Astrocyte of the spinal cord (primary cell): ENCODE data around the gene DAB1.

Source experiments
- DNase-seq: peaks from one replicate; pipeline ENCODE4 v3.0.0; 2011; ENCODE audit warnings: low read depth, low spot score
- H3K4me3 ChIP-seq: 2 replicates; pipeline ENCODE4 v1.5.1; 2011; ENCODE audit warnings: low read depth, mild to moderate bottlenecking, low read length, moderate library complexity
- in situ Hi-C: cut with HindIII; loops from 2 replicates; pipeline ENCODE4 v1.10.0; 2017; ENCODE audit warnings: low sequenced_read_pairs
- TF ChIP-seq, protein P1 (sequence below): IDR thresholded peaks from 2 replicates; pipeline ENCODE4 v1.5.1; 2012; ENCODE audit warnings: low read depth, mild to moderate bottlenecking, low read length, inconsistent platforms

DAB1 gene

DNA sequence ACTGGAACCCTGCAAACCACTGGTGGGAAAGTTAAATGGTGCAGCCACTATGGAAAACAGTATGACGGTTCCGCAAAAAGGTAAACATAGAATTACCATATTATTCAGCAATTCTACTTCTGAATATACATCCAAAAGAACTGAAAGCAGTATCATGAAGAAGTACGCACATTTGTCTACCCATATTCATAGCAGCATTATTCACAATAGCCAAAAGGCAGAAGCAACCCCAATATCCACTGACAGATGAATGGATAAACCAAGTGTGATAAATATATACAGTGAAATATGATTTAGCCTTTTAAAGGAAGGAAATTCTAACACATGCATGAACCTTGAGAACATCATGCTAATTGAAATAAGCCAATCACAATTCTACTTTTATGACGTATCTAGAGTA, 39.6 kb downstream of the DAB1 start:
- no peak overlapping the region for H3K4me3 ChIP-seq
- TF ChIP-seq, protein P1, sequence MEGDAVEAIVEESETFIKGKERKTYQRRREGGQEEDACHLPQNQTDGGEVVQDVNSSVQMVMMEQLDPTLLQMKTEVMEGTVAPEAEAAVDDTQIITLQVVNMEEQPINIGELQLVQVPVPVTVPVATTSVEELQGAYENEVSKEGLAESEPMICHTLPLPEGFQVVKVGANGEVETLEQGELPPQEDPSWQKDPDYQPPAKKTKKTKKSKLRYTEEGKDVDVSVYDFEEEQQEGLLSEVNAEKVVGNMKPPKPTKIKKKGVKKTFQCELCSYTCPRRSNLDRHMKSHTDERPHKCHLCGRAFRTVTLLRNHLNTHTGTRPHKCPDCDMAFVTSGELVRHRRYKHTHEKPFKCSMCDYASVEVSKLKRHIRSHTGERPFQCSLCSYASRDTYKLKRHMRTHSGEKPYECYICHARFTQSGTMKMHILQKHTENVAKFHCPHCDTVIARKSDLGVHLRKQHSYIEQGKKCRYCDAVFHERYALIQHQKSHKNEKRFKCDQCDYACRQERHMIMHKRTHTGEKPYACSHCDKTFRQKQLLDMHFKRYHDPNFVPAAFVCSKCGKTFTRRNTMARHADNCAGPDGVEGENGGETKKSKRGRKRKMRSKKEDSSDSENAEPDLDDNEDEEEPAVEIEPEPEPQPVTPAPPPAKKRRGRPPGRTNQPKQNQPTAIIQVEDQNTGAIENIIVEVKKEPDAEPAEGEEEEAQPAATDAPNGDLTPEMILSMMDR = no peak
- in situ Hi-C loops = no loop called here
- DNase-seq = no peak

DNA sequence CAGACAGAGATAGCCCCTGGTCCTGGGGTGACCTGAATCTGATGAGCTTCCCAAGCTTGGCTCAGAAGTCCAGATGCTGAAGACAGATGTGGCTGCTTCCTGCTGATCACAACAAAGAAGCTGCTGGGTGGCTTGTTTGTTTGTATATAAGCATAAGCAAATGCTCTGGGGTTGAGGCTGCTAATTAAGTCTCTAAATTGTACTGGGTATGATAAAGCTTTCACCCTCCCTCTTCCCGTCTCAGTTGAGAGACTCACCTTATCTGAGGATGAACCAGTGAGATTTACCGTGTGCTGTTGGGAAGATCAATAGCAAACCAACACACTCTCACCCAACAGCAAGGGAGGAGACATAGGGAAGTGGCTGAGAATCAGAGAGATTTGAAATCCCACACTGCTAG, 42.0 kb downstream of the DAB1 start:
- DNase-seq = no peak
- no peak overlapping the region for H3K4me3 ChIP-seq
- TF ChIP-seq, protein P1 = no peak
- in situ Hi-C loops = no loop called here

DNA sequence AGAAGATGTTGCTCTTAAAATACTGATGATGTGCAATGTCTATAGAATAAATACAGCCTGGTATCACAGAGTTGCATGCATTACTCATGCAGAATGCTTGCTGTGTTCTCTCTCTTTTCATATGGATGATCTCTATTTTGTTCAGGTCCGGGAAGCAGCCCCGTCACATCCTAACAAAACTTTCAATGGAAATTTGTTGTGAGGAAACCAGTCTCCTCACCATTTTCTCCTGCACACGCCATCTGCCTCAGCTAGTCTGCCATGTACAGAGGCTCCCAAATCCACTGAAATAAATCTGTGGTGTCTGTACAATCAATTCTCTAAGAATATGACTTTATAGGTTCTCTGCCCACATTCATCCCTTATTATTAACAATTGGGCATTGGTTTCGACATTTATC, 42.4 kb downstream of the DAB1 start:
- no peak overlapping the region for H3K4me3 ChIP-seq
- no peak for DNase-seq
- in situ Hi-C loops = no loop called here
- TF ChIP-seq, protein P1 = no peak

DNA sequence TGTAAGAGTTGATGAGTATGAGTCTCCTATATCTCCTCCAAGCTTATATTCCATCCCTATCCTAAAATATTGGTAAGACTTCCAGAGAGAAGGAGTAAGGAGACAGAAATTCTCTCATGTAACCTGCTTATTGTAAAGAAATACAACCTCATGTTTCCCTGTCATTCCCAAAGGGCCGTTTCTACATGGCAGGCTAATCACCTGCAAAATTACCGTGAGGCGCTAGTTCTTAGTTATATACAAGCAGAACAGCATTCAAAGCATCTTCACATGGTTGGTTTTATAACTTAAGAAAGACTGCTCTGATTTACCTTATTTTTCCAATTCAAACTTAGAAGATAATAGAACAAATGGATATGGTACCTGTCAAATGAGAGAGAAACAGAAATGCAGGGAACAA, 42.9 kb downstream of the DAB1 start:
- no peak for DNase-seq
- TF ChIP-seq, protein P1 = no peak
- in situ Hi-C loops = no loop called here
- H3K4me3 ChIP-seq = no peak overlapping the region

DNA sequence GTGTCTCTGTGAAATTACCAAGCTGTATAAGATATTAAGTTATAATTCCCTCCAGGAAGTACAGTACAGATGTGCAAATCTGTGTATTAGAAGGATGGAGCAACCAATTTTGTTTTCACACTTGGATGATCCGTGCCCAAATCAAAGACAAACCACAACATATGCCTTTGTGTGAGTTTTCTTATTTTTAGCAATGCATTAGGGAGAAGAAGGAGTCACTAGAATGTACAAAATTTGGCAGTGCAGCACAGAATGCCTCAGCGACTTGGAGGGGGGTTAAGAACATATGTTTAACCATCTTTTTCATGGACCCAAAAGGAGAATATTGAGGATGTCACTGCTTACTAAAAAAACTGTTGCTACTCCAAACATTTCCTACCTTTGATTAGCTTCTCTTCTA, 45.3 kb downstream of the DAB1 start:
- DNase-seq = no peak
- TF ChIP-seq, protein P1 = no peak
- no peak overlapping the region for H3K4me3 ChIP-seq
- in situ Hi-C loops = no loop called here

DNA sequence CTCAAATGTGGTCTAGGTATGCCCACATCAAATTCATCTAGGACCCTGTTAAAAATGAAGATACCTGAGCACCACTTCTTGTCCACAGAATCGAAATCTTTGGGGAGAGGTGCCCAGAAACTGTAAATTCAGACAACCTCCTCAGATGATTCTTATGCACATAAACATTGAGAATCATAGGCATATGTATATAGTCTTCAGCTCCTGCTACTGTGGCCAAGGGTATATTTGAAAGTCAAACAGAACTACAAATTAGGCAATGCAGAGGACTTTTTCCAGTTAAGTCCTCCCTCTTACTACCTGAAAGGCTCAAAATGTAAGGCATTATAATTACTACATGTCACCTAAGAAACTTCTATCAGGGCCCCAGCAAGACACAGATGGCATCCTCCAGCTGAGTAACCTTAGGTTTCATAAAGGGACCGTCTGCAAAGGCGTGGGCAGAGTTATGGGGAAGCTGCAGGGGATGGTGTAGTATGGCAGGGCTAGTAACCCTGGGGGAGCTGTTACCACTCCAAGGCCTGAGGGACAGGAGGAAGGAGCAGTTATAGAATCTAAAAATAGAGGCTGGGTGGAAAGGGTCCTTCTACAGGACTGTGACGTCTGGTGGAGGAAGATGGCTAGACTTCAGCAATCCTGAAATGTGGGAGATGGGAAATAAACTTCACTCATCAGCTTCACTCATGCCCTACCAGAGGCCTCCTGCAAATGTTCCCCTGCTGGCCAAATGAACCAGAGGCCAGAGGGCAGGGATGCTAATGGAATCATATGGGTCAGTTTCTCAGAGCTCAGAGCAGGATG, 46.3 kb downstream of the DAB1 start:
- no peak overlapping the region for H3K4me3 ChIP-seq
- in situ Hi-C loops = no loop called here
- TF ChIP-seq, protein P1 = no peak
- no peak for DNase-seq
